HCT116 (cell line): ENCODE data around the gene ATP6V1G1. TPM values are rescaled to one million over a fixed set of nuclear protein-coding genes. Genes with fewer than 3 reads are reported as not detected.

Experiments
- ATAC-seq: fragments of 200-7000 bp; cut with Tn5 transposase; 2 replicates; pipeline ENCODE4 v1.9.1; 2020; ENCODE audit warnings: mild to moderate bottlenecking, moderate library complexity
- BruUV-seq: library from RNA; stranded (reverse); fragments of 400-500 nt; replicated peaks from 2 replicates; lab custom pipeline; 2021; lab: Mats Ljungman, UMichigan
- CTCF ChIA-PET: fragments of 300-600 bp; sonication (Branson Sonifier 250); formaldehyde crosslinking; loops from one replicate; lab custom pipeline; 2021; ENCODE audit warnings: antibody characterized with exemption; lab: Charles Lee
- POLR2A ChIA-PET: fragments of 300-600, 350-600 bp; sonication (Branson Sonifier 250); formaldehyde crosslinking; loops from one replicate; lab custom pipeline; 2021; ENCODE audit warnings: antibody characterized with exemption; lab: Charles Lee
- RAD21 ChIA-PET, 2 experiments: fragments of 300-600 bp; sonication (Branson Sonifier 250); formaldehyde crosslinking; loops; one replicate each; lab custom pipeline; 2023; ENCODE audit warnings: low total read pairs in 2 of 2; ENCODE audit not compliant: uncharacterized antibody in 2 of 2, unreplicated experiment in 2 of 2, low non-redundant PET in 1 of 2; lab: Charles Lee
- DNase-seq: peaks from one replicate; pipeline ENCODE4 v3.0.0-alpha.2; 2010; ENCODE audit warnings: low read depth, low spot score
- H2AFZ ChIP-seq: fragments of 200-600 bp; shearing (Covaris generic), sonication (generic); 2 replicates; pipeline ENCODE4 v1.6.1; 2017; ENCODE audit warnings: low read depth, mixed run types, mixed read lengths, antibody characterized with exemption, low read length; ENCODE audit not compliant: poor library complexity, severe bottlenecking
- H3K27ac ChIP-seq: 2 replicates; pipeline ENCODE4 v1.5.1; 2012; ENCODE audit warnings: low read depth, low read length
- H3K27me3 ChIP-seq: fragments of 200-600 bp; sonication (generic); 2 replicates; pipeline ENCODE4 v1.6.1; 2016; ENCODE audit warnings: mixed run types, low read length, mixed read lengths; ENCODE audit not compliant: insufficient read depth
- H3K36me3 ChIP-seq, 2 experiments: fragments of 200-500 bp in 1 of 2; fragments of 200-600 bp in 1 of 2; sonication (Bioruptor generic) in 1 of 2; sonication (generic) in 1 of 2; 2 replicates each; pipeline versions ENCODE4 v1.5.1 to v1.6.1; 2014 to 2016; ENCODE audit warnings: low read length in 2 of 2, inconsistent platforms in 1 of 2, mixed read lengths in 1 of 2, mixed run types in 1 of 2; ENCODE audit not compliant: insufficient read depth in 2 of 2, control insufficient read depth in 1 of 2
- H3K4me1 ChIP-seq, 2 experiments: fragments of 200-600 bp in 1 of 2; sonication (generic) in 1 of 2; 2 replicates each; pipeline versions ENCODE4 v1.5.1 to v1.6.1; 2012 to 2017; ENCODE audit warnings: low read length in 2 of 2, inconsistent platforms in 1 of 2, mild to moderate bottlenecking in 1 of 2, mixed read lengths in 1 of 2, mixed run types in 1 of 2, moderate library complexity in 1 of 2; ENCODE audit not compliant: insufficient read depth in 2 of 2, control insufficient read depth in 1 of 2
- H3K4me2 ChIP-seq: fragments of 200-600 bp; sonication (generic); 2 replicates; pipeline ENCODE4 v1.6.1; 2017; ENCODE audit warnings: mixed run types, low read length, mixed read lengths
- H3K4me3 ChIP-seq, 2 experiments: fragments of 200-600 bp in 1 of 2; sonication (generic) in 1 of 2; replicated peaks in 1 of 2; 2 replicates each; pipeline ENCODE4 v1.5.1; 2011 to 2016; ENCODE audit warnings: low read length in 2 of 2, control low read depth in 1 of 2, low read depth in 1 of 2, mild to moderate bottlenecking in 1 of 2, mixed read lengths in 1 of 2, mixed run types in 1 of 2
- H3K79me2 ChIP-seq: fragments of 200-600 bp; sonication (generic); 2 replicates; pipeline ENCODE4 v1.6.1; 2017; ENCODE audit warnings: mild to moderate bottlenecking, mixed run types, low read length, moderate library complexity, mixed read lengths; ENCODE audit not compliant: insufficient read depth
- H3K9ac ChIP-seq: fragments of 200-600 bp; sonication (generic); 2 replicates; pipeline ENCODE4 v1.6.1; 2016; ENCODE audit warnings: low read length, mixed read lengths
- H3K9me2 ChIP-seq: fragments of 200-600 bp; sonication (generic), shearing (Covaris generic); 2 replicates; pipeline ENCODE4 v1.6.1; 2017; ENCODE audit warnings: mixed run types, mild to moderate bottlenecking, moderate library complexity; ENCODE audit not compliant: insufficient read depth
- H3K9me3 ChIP-seq, 2 experiments: fragments of 200-500 bp in 1 of 2; fragments of 200-600 bp in 1 of 2; sonication (Bioruptor generic) in 1 of 2; sonication (generic) in 1 of 2; 2 replicates each; pipeline ENCODE4 v1.6.1; 2014 to 2017; ENCODE audit warnings: low read length in 2 of 2, mixed read lengths in 2 of 2, inconsistent platforms in 1 of 2, low read depth in 1 of 2, mild to moderate bottlenecking in 1 of 2, mixed run types in 1 of 2, moderate library complexity in 1 of 2; ENCODE audit not compliant: control insufficient read depth in 1 of 2, insufficient read depth in 1 of 2
- H4K20me1 ChIP-seq: fragments of 200-600 bp; sonication (generic), shearing (Covaris generic); 2 replicates; pipeline ENCODE4 v1.6.1; 2017; ENCODE audit warnings: mixed run types, mild to moderate bottlenecking, moderate library complexity; ENCODE audit not compliant: insufficient read depth
- ATF3 ChIP-seq: IDR thresholded peaks from 2 replicates; pipeline ENCODE4 v1.6.1; 2012
- CBX3 ChIP-seq: IDR thresholded peaks from 2 replicates; pipeline ENCODE4 v1.6.1; 2012; ENCODE audit warnings: low read depth
- CEBPB ChIP-seq: IDR thresholded peaks from 2 replicates; pipeline ENCODE4 v1.6.1; 2012; ENCODE audit warnings: low read depth
- CTCF ChIP-seq, 3 experiments: fragments of 200-600 bp in 1 of 3; sonication (generic) in 1 of 3; IDR thresholded peaks in 2 of 3; conservative IDR thresholded peaks in 1 of 3; 2 replicates each; pipeline ENCODE4 v1.5.1; 2012 to 2017; ENCODE audit warnings: low read depth in 2 of 3, low read length in 2 of 3, antibody characterized with exemption in 1 of 3, borderline replicate concordance in 1 of 3, control low read depth in 1 of 3, mild to moderate bottlenecking in 1 of 3, mixed read lengths in 1 of 3, mixed run types in 1 of 3, moderate library complexity in 1 of 3; ENCODE audit not compliant: insufficient read depth in 1 of 3
- EGR1 ChIP-seq: IDR thresholded peaks from 2 replicates; pipeline ENCODE4 v1.6.1; 2012; ENCODE audit warnings: low read depth
- ELF1 ChIP-seq: IDR thresholded peaks from 2 replicates; pipeline ENCODE4 v1.6.1; 2012; ENCODE audit warnings: low read depth, borderline replicate concordance
- POLR2AphosphoS5 ChIP-seq: IDR thresholded peaks from 2 replicates; pipeline ENCODE4 v1.6.1; 2011; ENCODE audit warnings: mild to moderate bottlenecking, low read depth, low read length, moderate library complexity
- REST ChIP-seq: IDR thresholded peaks from 2 replicates; pipeline ENCODE4 v1.6.1; 2012; ENCODE audit warnings: low read depth
- SP1 ChIP-seq: IDR thresholded peaks from 2 replicates; pipeline ENCODE4 v1.6.1; 2012; ENCODE audit warnings: low read depth
- TCF7L2 ChIP-seq: IDR thresholded peaks from 2 replicates; pipeline ENCODE4 v1.7.0; 2011; ENCODE audit warnings: borderline replicate concordance, inconsistent platforms; ENCODE audit not compliant: insufficient read depth, insufficient read length; ENCODE audit errors: extremely low read depth
- YY1 ChIP-seq: IDR thresholded peaks from 2 replicates; pipeline ENCODE4 v1.6.1; 2011; ENCODE audit warnings: low read length, low read depth, moderate library complexity, mild to moderate bottlenecking; ENCODE audit not compliant: insufficient replicate concordance; ENCODE audit errors: extremely low read depth
- ZFX ChIP-seq: fragments of 450-650 bp; IDR thresholded peaks from 2 replicates; pipeline ENCODE4 v1.6.1; 2017
- intact Hi-C: fragments of 100-400 bp; cut with micrococcal nuclease; formaldehyde crosslinking; loops from 2 replicates; pipeline ENCODE4 v1.10.0; 2022
- total RNA-seq: library from RNA; stranded (reverse); gene quantifications from one replicate; pipeline ENCODE4 v1.2.1, GENCODE V29; 2021; ENCODE audit not compliant: unreplicated experiment

ATP6V1G1 gene
- total RNA-seq, 1 experiment from 2014 or later, result 72.3 TPM

- no peak overlapping the region for H3K27ac ChIP-seq
- H3K4me2 ChIP-seq, result no peak overlapping the region
- no peak for ATAC-seq
- ChIA-PET POLR2A (no interaction called here), RAD21 (no interaction called here), CTCF (no interaction called here)
- no peak for TF ChIP-seq REST
- no peak for TF ChIP-seq TCF7L2
- TF ChIP-seq CEBPB, result no peak
- TF ChIP-seq POLR2AphosphoS5, result no peak
- no peak for TF ChIP-seq ATF3
- TF ChIP-seq ZFX, result no peak
- TF ChIP-seq CTCF (IDR thresholded peaks at IDR 0.05 in 2 of 3, conservative IDR thresholded peaks at IDR 0.05 in 1 of 3; ENCODE audit: borderline replicate concordance in 1 of 3, insufficient read depth in 1 of 3, low read depth in 2 of 3, low read length in 2 of 3), result no peak
- TF ChIP-seq YY1, result no peak
- no peak for TF ChIP-seq ELF1
- no peak for TF ChIP-seq EGR1
- no peak for TF ChIP-seq CBX3
- TF ChIP-seq SP1, result no peak
- H3K4me3 ChIP-seq, result no peak overlapping the region
- no peaks in the 10 kb centered on the region for H3K9me2 ChIP-seq
- H3K9ac ChIP-seq, result no peak overlapping the region
- H3K79me2 ChIP-seq, result peaks cover 8% of the 10 kb centered on the region; the same call in 1 of the 2 replicates
- H3K4me1 ChIP-seq, result peaks cover 11 to 24% of the 10 kb centered on the region in 2 experiments
- no peak overlapping the region for H2AFZ ChIP-seq
- intact Hi-C loops, result no loop called here
- no peaks in the 10 kb centered on the region for H3K9me3 ChIP-seq
- no peaks in the 10 kb centered on the region for H3K27me3 ChIP-seq
- H3K36me3 ChIP-seq, result no peaks in the 10 kb centered on the region
- no TSS peak for BruUV-seq
- no peaks in the 10 kb centered on the region for H4K20me1 ChIP-seq
- DNase-seq, result no peak
Observed at GRCh38 chr9:114608525-114608796, 20.9 kb downstream of the ATP6V1G1 start.
